PFSK-1 (cell line): ENCODE data around the gene EMC8.

Experiments
- POLR2AphosphoS5 ChIP-seq: IDR thresholded peaks from 2 replicates; pipeline ENCODE4 v1.6.1; 2012; ENCODE audit warnings: low read depth, mild to moderate bottlenecking, control low read depth, low read length, moderate library complexity
- REST ChIP-seq, 2 experiments: IDR thresholded peaks; 2 replicates each; pipeline versions ENCODE4 v1.6.1 to v1.8.0; 2011 to 2012; ENCODE audit warnings: low read depth in 2 of 2, low read length in 2 of 2, control low read depth in 1 of 2, inconsistent platforms in 1 of 2, mild to moderate bottlenecking in 1 of 2, moderate library complexity in 1 of 2; ENCODE audit not compliant: insufficient read depth in 1 of 2

DNA sequence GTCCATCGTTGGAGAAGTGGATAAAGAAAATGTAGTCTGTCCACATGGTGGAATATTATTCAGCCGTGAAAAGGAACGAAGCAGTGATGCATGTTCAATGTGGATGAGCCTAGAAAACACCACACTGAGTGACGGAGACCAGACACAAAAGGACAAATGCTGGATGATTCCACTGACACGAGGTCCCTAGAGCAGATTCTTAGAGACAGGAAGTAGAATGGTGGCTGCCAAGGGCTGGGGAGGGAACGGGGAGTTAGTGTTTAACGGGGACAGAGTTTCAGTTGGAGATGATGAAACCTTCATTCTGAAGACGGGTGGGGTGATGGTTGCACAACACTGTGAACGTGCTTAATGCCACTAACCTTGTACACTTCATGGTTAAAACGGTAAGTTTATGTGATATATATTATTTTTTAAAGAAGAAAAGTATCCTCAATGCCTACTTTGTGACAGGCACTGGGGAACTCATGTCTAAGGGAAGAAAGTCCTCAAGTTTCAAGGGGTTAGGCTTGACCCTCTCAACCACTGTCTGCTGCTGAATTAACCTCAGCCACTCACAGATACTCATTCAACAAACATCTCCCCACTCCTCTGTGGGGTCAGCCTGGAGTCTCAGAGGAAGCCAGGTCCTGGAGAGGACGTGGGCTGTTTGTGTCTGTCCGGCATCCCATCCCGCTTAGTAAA is 66.0 kb downstream of the EMC8 start:
- TF ChIP-seq POLR2AphosphoS5 (no peak), REST (IDR thresholded peaks at IDR 0.05; ENCODE audit: insufficient read depth in 1 of 2, low read depth in 2 of 2, low read length in 2 of 2) (no peak)
